AG04450 (cell line): ENCODE data around the gene CLDN11. TPM values are rescaled to one million over a fixed set of nuclear protein-coding genes. Genes with fewer than 3 reads are reported as not detected.

ENCODE experiments used
- CTCF ChIA-PET: fragments of 300-600, 350-600 bp; formaldehyde crosslinking; extraction: SDS; loops from one replicate; lab custom pipeline; 2022; ENCODE audit warnings: antibody characterized with exemption, inconsistent platforms; lab: Charles Lee
- POLR2A ChIA-PET: fragments of 350-600 bp; formaldehyde crosslinking; extraction: SDS; loops from one replicate; lab custom pipeline; 2021; ENCODE audit warnings: antibody characterized with exemption, inconsistent platforms; lab: Yijun Ruan, JAX
- DNase-seq: peaks from one replicate; pipeline ENCODE4 v3.0.0-alpha.2; 2011; ENCODE audit warnings: low read depth, low spot score
- H3K27ac ChIP-seq: one replicate; pipeline ENCODE4 v1.5.1; 2012; ENCODE audit warnings: low read depth, low read length, control low read depth
- H3K27me3 ChIP-seq: one replicate; pipeline ENCODE4 v1.6.0; 2012; ENCODE audit warnings: low read length; ENCODE audit not compliant: control insufficient read depth, insufficient read depth
- H3K4me3 ChIP-seq: 2 replicates; pipeline ENCODE4 v1.5.1; 2011; ENCODE audit warnings: mild to moderate bottlenecking, low read depth, low read length, control low read depth
- H3K9me3 ChIP-seq: 2 replicates; pipeline ENCODE4 v1.5.1; 2012; ENCODE audit warnings: low read length; ENCODE audit not compliant: control insufficient read depth, insufficient read depth
- polyA plus RNA-seq: library from polyadenylated mRNA; depleted of rRNA; stranded (reverse); fragments of >200 nt; gene quantifications from 2 replicates; pipeline ENCODE4 v1.2.3, GENCODE V29; 2011
- TF ChIP-seq, protein P1 (sequence below): IDR thresholded peaks from 2 replicates; pipeline ENCODE4 v1.5.1; 2011; ENCODE audit warnings: low read depth, low read length, control low read depth, inconsistent platforms

The CLDN11 gene
- polyA plus RNA-seq, 1 experiment = 445 TPM

DNA sequence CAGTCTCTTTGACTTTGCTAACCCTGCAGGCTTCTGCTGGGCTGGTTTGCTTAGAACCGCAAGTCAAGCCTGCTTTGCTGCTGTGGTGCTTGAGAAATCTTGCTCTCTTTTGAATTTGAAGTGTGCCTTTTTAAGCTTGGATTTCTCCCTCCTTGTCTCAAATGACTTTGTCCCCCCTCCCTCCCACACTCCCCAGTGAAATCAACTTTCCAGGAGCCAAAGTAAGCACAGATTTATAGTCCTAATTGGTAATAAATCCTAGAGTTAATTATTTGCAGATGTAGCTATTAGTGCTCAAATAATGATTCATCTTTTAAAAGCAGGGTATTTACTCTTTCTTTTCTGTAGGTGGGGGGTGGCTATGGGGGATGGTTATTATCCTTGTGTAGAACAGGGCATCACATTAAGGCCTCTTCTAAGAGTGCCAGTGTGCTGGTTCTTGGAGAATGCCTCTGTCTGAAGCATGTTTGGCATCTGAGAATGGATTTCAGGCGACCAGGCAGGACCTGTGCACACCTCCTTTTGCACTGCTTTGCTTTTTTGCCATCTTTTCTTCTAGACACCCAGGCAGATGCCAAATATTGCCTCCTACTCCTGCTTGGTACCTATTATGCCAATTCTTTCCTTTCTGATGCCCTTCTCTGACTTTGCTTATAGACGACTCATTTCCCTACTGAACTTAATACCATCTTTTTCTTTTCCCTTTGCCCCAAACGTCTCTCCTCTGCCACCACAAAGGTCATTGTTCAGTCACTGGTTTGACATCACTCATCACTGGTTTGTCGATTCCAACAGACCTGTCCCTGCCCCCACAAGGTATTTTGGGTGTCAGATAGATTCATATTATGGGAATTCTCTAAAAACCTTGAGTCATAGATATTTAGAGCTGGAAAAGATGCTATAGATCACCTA, 50.7 kb downstream of the CLDN11 start:
- H3K9me3 ChIP-seq = no peaks in the 10 kb centered on the region
- H3K27me3 ChIP-seq = no peaks in the 10 kb centered on the region
- DNase-seq = peak; percentile 68
- TF ChIP-seq, protein P1, sequence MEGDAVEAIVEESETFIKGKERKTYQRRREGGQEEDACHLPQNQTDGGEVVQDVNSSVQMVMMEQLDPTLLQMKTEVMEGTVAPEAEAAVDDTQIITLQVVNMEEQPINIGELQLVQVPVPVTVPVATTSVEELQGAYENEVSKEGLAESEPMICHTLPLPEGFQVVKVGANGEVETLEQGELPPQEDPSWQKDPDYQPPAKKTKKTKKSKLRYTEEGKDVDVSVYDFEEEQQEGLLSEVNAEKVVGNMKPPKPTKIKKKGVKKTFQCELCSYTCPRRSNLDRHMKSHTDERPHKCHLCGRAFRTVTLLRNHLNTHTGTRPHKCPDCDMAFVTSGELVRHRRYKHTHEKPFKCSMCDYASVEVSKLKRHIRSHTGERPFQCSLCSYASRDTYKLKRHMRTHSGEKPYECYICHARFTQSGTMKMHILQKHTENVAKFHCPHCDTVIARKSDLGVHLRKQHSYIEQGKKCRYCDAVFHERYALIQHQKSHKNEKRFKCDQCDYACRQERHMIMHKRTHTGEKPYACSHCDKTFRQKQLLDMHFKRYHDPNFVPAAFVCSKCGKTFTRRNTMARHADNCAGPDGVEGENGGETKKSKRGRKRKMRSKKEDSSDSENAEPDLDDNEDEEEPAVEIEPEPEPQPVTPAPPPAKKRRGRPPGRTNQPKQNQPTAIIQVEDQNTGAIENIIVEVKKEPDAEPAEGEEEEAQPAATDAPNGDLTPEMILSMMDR = no peak
- CTCF ChIA-PET = interaction anchor here (0.6 to 1.5 kb wide), 2 partner anchors 56 to 343 kb away, joined by 3 to 4 read pairs; no protein-coding TSS in a partner anchor
- H3K4me3 ChIP-seq = 0 out of 2 replicates have a peak overlapping the region, but pooled peaks have one; percentile 7
- H3K27ac ChIP-seq = peak overlapping the region; percentile 93
- POLR2A ChIA-PET = interaction anchor here (0.6 to 2.0 kb wide), 5 partner anchors 59 to 342 kb away, joined by 3 to 5 read pairs (median 3); no protein-coding TSS in a partner anchor

DNA sequence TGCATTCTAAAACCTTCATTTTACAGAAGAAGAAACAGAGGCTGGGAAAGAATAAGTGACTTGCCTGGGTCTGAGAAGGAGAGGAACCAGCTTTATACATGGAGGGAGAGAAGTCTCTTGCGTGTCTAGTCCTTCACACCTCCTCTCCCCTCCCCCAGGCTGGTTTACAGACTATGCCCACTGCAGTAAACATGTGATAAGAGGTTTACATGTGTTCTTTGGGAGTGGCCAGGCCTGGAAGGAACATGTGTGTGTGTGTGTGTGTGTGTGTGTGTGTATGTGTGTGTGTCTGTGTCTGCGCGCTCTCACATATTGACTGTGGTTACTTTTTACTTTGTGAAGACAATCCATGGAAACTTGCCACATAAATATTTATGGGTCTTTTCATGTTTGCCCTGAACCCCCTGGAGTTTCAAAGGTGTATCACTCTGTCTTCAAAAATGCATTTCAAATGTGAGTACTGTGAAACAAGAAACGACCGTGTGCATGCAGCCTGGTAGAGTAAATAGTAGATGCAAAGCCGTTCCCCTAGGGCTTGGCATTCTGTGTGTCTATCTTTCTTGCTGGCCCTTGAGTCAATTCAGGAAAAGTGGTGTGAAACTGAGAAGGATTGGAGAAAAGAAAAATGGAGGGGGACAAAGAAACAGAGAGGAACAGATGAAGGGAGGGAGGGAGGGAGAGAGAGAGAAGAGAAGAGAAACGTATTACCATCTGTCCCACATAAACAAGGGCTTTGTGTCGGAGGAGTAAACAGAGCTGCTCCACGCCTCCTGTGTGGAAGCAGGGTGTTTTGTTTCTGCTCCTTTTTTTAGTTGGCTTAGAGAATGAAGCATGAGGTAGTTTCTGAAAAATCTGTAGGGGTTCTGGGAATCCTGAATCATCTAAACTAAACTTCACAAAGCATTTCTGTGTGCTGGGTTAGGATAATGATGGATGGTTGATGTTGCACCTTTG, 51.7 kb downstream of the CLDN11 start:
- DNase-seq = peak; percentile 84
- no peaks in the 10 kb centered on the region for H3K9me3 ChIP-seq
- TF ChIP-seq, protein P1 = no peak
- ChIA-PET POLR2A (interaction anchor here (0.7 to 2.0 kb wide), 5 partner anchors 18 to 341 kb away, joined by 3 to 8 read pairs (median 3); no protein-coding TSS in a partner anchor), CTCF (interaction anchor here (0.9 to 1.3 kb wide), 2 partner anchors 341 to 343 kb away, joined by 3 to 7 read pairs; no protein-coding TSS in a partner anchor)
- H3K27ac ChIP-seq = peak overlapping the region; percentile 93
- no peaks in the 10 kb centered on the region for H3K27me3 ChIP-seq
- H3K4me3 ChIP-seq = peak overlapping the region; percentile 18; the same call in 1 of the 2 replicates

DNA sequence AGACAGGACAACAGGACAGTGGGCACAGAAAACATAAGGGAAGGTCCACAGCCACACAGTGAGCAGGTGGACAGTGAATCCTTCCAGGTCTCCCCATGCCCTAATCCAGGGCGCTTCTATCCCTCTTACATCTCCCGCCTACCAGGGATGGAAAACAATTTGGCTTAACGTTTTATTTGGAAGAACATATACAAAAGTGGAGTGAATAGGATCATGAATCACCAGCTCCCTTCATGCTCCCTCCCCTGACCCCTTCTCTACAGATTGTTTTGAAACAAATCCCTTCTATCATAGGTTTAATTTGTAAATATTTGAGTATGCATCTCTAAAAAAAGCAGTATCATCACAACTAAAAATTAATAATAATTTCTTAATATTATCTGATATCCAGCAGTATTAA, 52.5 kb downstream of the CLDN11 start:
- DNase-seq = peak; percentile 21
- H3K27ac ChIP-seq = peak overlapping the region; percentile 66
- no peaks in the 10 kb centered on the region for H3K9me3 ChIP-seq
- POLR2A ChIA-PET = interaction anchor here (0.7 to 2.0 kb wide), 4 partner anchors 18 to 395 kb away, joined by 3 to 8 read pairs (median 5); no protein-coding TSS in a partner anchor
- H3K27me3 ChIP-seq = no peaks in the 10 kb centered on the region
- no peak overlapping the region for H3K4me3 ChIP-seq
- TF ChIP-seq, protein P1 = no peak
- CTCF ChIA-PET = interaction anchor here (0.9 to 1.3 kb wide), 2 partner anchors 340 to 342 kb away, joined by 3 to 7 read pairs; no protein-coding TSS in a partner anchor

DNA sequence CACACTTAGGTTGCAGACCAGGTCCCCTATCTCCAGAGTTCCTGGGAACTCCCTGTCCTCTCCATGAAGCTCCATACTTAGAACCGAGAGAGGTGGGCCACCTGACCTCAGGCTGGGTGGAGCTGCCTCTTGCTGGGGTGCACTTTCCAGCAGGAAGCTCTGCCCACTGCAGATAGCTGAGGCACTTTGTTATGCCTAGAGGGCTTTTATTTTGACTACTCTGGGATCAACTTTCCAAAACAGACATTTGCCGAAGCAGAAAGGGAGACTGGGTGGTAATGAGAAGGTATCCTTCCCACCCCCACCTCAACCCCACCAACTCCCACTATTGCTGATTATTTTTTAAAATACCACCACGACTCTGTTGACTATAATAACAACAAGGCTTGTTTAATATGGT, 54.7 kb downstream of the CLDN11 start:
- CTCF ChIA-PET = interaction anchor here (0.8 to 2.8 kb wide), 3 partner anchors 60 to 339 kb away, joined by 3 to 13 read pairs (median 4); no protein-coding TSS in a partner anchor
- no peak for DNase-seq
- H3K4me3 ChIP-seq = no peak overlapping the region
- TF ChIP-seq, protein P1 = no peak
- POLR2A ChIA-PET = no interaction called here
- H3K27ac ChIP-seq = no peak overlapping the region
- no peaks in the 10 kb centered on the region for H3K9me3 ChIP-seq
- H3K27me3 ChIP-seq = no peaks in the 10 kb centered on the region
